Measurements from ENCODE around the gene TNFAIP8L3. TPM values are rescaled to one million over a fixed set of nuclear protein-coding genes. Genes with fewer than 3 reads are reported as not detected.

Gene TNFAIP8L3
- polyA plus RNA-seq, 1 experiment: 0.30 TPM

DNA sequence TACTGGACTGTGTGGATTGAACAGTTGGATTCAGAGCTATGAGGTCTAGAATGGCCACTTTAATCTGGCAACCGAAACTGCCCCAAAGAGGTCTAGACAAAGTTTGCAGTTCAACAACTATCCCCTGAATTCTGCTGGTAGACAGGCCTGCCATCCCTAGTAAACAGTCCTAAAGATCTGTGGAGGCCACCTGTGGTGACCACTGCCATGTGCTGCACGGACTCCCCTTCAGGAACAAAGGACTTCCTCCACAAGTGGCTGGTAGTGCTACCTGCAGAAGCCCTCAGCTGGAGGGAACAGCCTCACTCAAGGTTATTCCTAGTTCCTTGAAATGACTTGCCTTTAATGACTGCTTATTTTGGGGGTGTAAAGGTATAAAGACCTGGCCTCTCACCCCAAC lies 6.1 kb downstream of the TNFAIP8L3 start:
- Histone ChIP-seq H3K9me3 (ENCODE audit: control insufficient read depth, insufficient read depth, low read length) (no peaks in the 10 kb centered on the region; the same call in 1 of the 2 replicates), H3K27me3 (ENCODE audit: control insufficient read depth, insufficient read depth, low read length) (peaks cover 32% of the 10 kb centered on the region), H3K4me3 (ENCODE audit: low read depth, low read length) (no peak overlapping the region), H3K27ac (ENCODE audit: low read depth, low read length) (no peak overlapping the region)
- CTCF ChIA-PET: no interaction called here
- TF ChIP-seq, protein P1, sequence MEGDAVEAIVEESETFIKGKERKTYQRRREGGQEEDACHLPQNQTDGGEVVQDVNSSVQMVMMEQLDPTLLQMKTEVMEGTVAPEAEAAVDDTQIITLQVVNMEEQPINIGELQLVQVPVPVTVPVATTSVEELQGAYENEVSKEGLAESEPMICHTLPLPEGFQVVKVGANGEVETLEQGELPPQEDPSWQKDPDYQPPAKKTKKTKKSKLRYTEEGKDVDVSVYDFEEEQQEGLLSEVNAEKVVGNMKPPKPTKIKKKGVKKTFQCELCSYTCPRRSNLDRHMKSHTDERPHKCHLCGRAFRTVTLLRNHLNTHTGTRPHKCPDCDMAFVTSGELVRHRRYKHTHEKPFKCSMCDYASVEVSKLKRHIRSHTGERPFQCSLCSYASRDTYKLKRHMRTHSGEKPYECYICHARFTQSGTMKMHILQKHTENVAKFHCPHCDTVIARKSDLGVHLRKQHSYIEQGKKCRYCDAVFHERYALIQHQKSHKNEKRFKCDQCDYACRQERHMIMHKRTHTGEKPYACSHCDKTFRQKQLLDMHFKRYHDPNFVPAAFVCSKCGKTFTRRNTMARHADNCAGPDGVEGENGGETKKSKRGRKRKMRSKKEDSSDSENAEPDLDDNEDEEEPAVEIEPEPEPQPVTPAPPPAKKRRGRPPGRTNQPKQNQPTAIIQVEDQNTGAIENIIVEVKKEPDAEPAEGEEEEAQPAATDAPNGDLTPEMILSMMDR (IDR thresholded peaks at IDR 0.05; ENCODE audit: low read depth, low read length): no peak
- no peak for DNase-seq (ENCODE audit: low read depth, low spot score)
- POLR2A ChIA-PET: interaction anchor here (0.6 kb wide), 1 partner anchor 1400 kb away, joined by 4 read pairs; no protein-coding TSS in a partner anchor

DNA sequence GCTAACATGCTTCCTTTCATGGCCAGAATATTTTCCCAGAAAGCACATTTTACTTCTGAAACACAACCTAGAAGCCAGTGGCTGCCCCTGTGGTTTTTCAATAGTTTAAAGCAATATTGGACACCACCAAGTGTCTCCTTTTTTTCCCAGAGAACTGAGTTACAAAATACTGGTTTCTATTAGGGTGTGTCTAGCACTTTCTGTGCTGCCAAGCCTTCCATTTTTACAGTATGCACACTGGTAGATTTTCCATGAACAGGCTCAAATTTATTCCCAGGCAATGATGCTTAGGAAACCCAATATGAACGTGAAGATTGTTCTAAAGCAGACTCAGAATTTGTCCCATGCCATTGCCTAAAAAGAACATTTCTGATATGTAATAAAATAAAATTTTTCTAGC lies 7.2 kb downstream of the TNFAIP8L3 start:
- Histone ChIP-seq H3K27me3 (ENCODE audit: control insufficient read depth, insufficient read depth, low read length) (peaks cover 23% of the 10 kb centered on the region), H3K4me3 (ENCODE audit: low read depth, low read length) (no peak overlapping the region), H3K27ac (ENCODE audit: low read depth, low read length) (no peak overlapping the region), H3K9me3 (ENCODE audit: control insufficient read depth, insufficient read depth, low read length) (no peaks in the 10 kb centered on the region)
- TF ChIP-seq, protein P1 (IDR thresholded peaks at IDR 0.05; ENCODE audit: low read depth, low read length): no peak
- DNase-seq (ENCODE audit: low read depth, low spot score): no peak
- POLR2A ChIA-PET: no interaction called here
- CTCF ChIA-PET: no interaction called here

DNA sequence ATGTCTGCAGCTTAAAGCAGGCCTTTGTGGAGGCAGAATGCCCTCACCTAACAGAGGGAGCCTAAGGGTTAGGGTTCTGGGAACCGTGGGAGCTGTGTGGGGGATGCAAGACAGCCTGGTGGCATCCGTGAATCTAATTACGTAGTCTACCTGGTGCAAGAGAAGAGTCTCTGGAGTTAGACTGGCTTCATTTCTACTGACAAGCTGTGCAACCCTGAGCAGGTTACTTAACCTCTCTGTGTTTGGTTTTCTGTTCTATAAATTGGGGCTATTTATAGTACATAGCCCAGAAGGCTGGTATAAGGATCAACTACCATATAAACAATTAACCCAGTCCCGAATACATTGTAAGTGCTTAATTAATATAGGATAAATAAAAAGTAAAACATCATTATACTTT lies 8.3 kb downstream of the TNFAIP8L3 start:
- Histone ChIP-seq H3K27ac (ENCODE audit: low read depth, low read length) (no peak overlapping the region), H3K27me3 (ENCODE audit: control insufficient read depth, insufficient read depth, low read length) (peaks cover 16% of the 10 kb centered on the region), H3K9me3 (ENCODE audit: control insufficient read depth, insufficient read depth, low read length) (no peaks in the 10 kb centered on the region), H3K4me3 (ENCODE audit: low read depth, low read length) (no peak overlapping the region)
- TF ChIP-seq, protein P1 (IDR thresholded peaks at IDR 0.05; ENCODE audit: low read depth, low read length): no peak
- ChIA-PET CTCF (interaction anchor here (1.5 kb wide), 1 partner anchor 47 kb away, joined by 7 read pairs; no protein-coding TSS in a partner anchor), POLR2A (no interaction called here)
- no peak for DNase-seq (ENCODE audit: low read depth, low spot score)

DNA sequence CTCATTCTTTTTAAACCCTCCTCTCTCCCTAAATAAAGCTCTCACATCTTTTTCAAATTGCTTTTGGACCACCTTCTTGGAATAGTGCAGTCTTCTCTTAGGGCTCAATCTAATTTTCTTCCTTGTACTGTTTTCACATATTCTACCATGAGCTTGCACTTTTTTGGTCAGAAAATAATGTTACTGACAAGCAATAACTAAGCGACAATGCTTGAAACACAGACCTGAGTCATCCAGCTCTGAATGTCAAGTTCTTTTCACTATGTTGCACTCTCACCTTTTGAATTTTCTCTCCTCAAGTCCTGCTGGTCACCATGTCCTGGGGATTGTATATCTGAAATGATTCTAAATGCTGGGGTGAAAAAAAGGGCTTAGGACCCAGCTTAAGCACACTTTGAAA lies 8.9 kb downstream of the TNFAIP8L3 start:
- Histone ChIP-seq H3K27me3 (ENCODE audit: control insufficient read depth, insufficient read depth, low read length) (peaks cover 16% of the 10 kb centered on the region), H3K9me3 (ENCODE audit: control insufficient read depth, insufficient read depth, low read length) (no peaks in the 10 kb centered on the region), H3K4me3 (ENCODE audit: low read depth, low read length) (no peak overlapping the region), H3K27ac (ENCODE audit: low read depth, low read length) (no peak overlapping the region)
- CTCF ChIA-PET: interaction anchor here (0.7 to 1.5 kb wide), 4 partner anchors 16 to 181 kb away, joined by 3 to 7 read pairs (median 4); no protein-coding TSS in a partner anchor
- DNase-seq (ENCODE audit: low read depth, low spot score): no peak
- TF ChIP-seq, protein P1 (IDR thresholded peaks at IDR 0.05; ENCODE audit: low read depth, low read length): no peak
- POLR2A ChIA-PET: no interaction called here

DNA sequence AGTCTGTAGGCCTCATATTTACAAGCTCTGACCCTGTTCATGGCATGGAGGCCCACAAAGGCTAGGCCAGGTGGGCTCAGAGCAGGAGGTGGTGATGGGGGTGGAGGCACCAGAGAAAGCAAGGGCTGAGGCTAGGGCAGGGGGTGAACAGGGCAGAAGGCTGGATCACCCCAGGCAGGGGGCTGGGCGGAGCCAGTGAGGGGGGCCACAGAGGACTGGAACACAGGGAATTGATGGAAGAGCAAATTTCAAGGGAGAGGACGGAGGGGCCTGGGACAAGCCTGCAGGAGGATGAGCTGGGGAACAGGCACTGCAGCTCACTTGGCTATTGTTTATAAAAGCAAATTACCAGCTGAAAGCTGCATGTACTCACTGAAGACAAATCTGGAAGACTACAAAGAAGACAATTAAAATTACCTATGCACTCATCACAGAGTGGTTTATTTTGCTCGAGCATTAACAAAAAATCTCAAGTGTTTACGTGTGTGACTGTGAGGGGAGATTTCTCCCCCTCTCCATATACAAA lies 11.0 kb downstream of the TNFAIP8L3 start:
- POLR2A ChIA-PET: no interaction called here

More for the DNA sequence above, 11.0 kb downstream of the TNFAIP8L3 start:
- TF ChIP-seq, protein P1 (IDR thresholded peaks at IDR 0.05; ENCODE audit: low read depth, low read length): no peak
- CTCF ChIA-PET: no interaction called here
- Histone ChIP-seq H3K27ac (ENCODE audit: low read depth, low read length) (no peak overlapping the region), H3K27me3 (ENCODE audit: control insufficient read depth, insufficient read depth, low read length) (peaks cover 5% of the 10 kb centered on the region), H3K9me3 (ENCODE audit: control insufficient read depth, insufficient read depth, low read length) (no peaks in the 10 kb centered on the region), H3K4me3 (ENCODE audit: low read depth, low read length) (no peak overlapping the region)
- DNase-seq (ENCODE audit: low read depth, low spot score): no peak
